HCT116 (cell line): ENCODE measurements around the gene KLHDC4. TPM values are rescaled to one million over a fixed set of nuclear protein-coding genes. Genes with fewer than 3 reads are reported as not detected.

Experiments used
- ATAC-seq: fragments of 200-7000 bp; cut with Tn5 transposase; 2 replicates; pipeline ENCODE4 v1.9.1; 2020; ENCODE audit warnings: mild to moderate bottlenecking, moderate library complexity
- BruUV-seq: library from RNA; stranded (reverse); fragments of 400-500 nt; replicated peaks from 2 replicates; lab custom pipeline; 2021; lab: Mats Ljungman, UMichigan
- CTCF ChIA-PET: fragments of 300-600 bp; sonication (Branson Sonifier 250); formaldehyde crosslinking; loops from one replicate; lab custom pipeline; 2021; ENCODE audit warnings: antibody characterized with exemption; lab: Charles Lee
- POLR2A ChIA-PET: fragments of 300-600, 350-600 bp; sonication (Branson Sonifier 250); formaldehyde crosslinking; loops from one replicate; lab custom pipeline; 2021; ENCODE audit warnings: antibody characterized with exemption; lab: Charles Lee
- RAD21 ChIA-PET, 2 experiments: fragments of 300-600 bp; sonication (Branson Sonifier 250); formaldehyde crosslinking; loops; one replicate each; lab custom pipeline; 2023; ENCODE audit warnings: low total read pairs in 2 of 2; ENCODE audit not compliant: uncharacterized antibody in 2 of 2, unreplicated experiment in 2 of 2, low non-redundant PET in 1 of 2; lab: Charles Lee
- DNase-seq: peaks from one replicate; pipeline ENCODE4 v3.0.0-alpha.2; 2010; ENCODE audit warnings: low read depth, low spot score
- H2AFZ ChIP-seq: fragments of 200-600 bp; shearing (Covaris generic), sonication (generic); 2 replicates; pipeline ENCODE4 v1.6.1; 2017; ENCODE audit warnings: low read depth, mixed run types, mixed read lengths, antibody characterized with exemption, low read length; ENCODE audit not compliant: poor library complexity, severe bottlenecking
- H3K27ac ChIP-seq: 2 replicates; pipeline ENCODE4 v1.5.1; 2012; ENCODE audit warnings: low read depth, low read length
- H3K27me3 ChIP-seq: fragments of 200-600 bp; sonication (generic); 2 replicates; pipeline ENCODE4 v1.6.1; 2016; ENCODE audit warnings: mixed run types, low read length, mixed read lengths; ENCODE audit not compliant: insufficient read depth
- H3K36me3 ChIP-seq, 2 experiments: fragments of 200-500 bp in 1 of 2; fragments of 200-600 bp in 1 of 2; sonication (Bioruptor generic) in 1 of 2; sonication (generic) in 1 of 2; 2 replicates each; pipeline versions ENCODE4 v1.5.1 to v1.6.1; 2014 to 2016; ENCODE audit warnings: low read length in 2 of 2, inconsistent platforms in 1 of 2, mixed read lengths in 1 of 2, mixed run types in 1 of 2; ENCODE audit not compliant: insufficient read depth in 2 of 2, control insufficient read depth in 1 of 2
- H3K4me1 ChIP-seq, 2 experiments: fragments of 200-600 bp in 1 of 2; sonication (generic) in 1 of 2; 2 replicates each; pipeline versions ENCODE4 v1.5.1 to v1.6.1; 2012 to 2017; ENCODE audit warnings: low read length in 2 of 2, inconsistent platforms in 1 of 2, mild to moderate bottlenecking in 1 of 2, mixed read lengths in 1 of 2, mixed run types in 1 of 2, moderate library complexity in 1 of 2; ENCODE audit not compliant: insufficient read depth in 2 of 2, control insufficient read depth in 1 of 2
- H3K4me2 ChIP-seq: fragments of 200-600 bp; sonication (generic); 2 replicates; pipeline ENCODE4 v1.6.1; 2017; ENCODE audit warnings: mixed run types, low read length, mixed read lengths
- H3K4me3 ChIP-seq, 2 experiments: fragments of 200-600 bp in 1 of 2; sonication (generic) in 1 of 2; replicated peaks in 1 of 2; 2 replicates each; pipeline ENCODE4 v1.5.1; 2011 to 2016; ENCODE audit warnings: low read length in 2 of 2, control low read depth in 1 of 2, low read depth in 1 of 2, mild to moderate bottlenecking in 1 of 2, mixed read lengths in 1 of 2, mixed run types in 1 of 2
- H3K79me2 ChIP-seq: fragments of 200-600 bp; sonication (generic); 2 replicates; pipeline ENCODE4 v1.6.1; 2017; ENCODE audit warnings: mild to moderate bottlenecking, mixed run types, low read length, moderate library complexity, mixed read lengths; ENCODE audit not compliant: insufficient read depth
- H3K9ac ChIP-seq: fragments of 200-600 bp; sonication (generic); 2 replicates; pipeline ENCODE4 v1.6.1; 2016; ENCODE audit warnings: low read length, mixed read lengths
- H3K9me2 ChIP-seq: fragments of 200-600 bp; sonication (generic), shearing (Covaris generic); 2 replicates; pipeline ENCODE4 v1.6.1; 2017; ENCODE audit warnings: mixed run types, mild to moderate bottlenecking, moderate library complexity; ENCODE audit not compliant: insufficient read depth
- H3K9me3 ChIP-seq, 2 experiments: fragments of 200-500 bp in 1 of 2; fragments of 200-600 bp in 1 of 2; sonication (Bioruptor generic) in 1 of 2; sonication (generic) in 1 of 2; 2 replicates each; pipeline ENCODE4 v1.6.1; 2014 to 2017; ENCODE audit warnings: low read length in 2 of 2, mixed read lengths in 2 of 2, inconsistent platforms in 1 of 2, low read depth in 1 of 2, mild to moderate bottlenecking in 1 of 2, mixed run types in 1 of 2, moderate library complexity in 1 of 2; ENCODE audit not compliant: control insufficient read depth in 1 of 2, insufficient read depth in 1 of 2
- H4K20me1 ChIP-seq: fragments of 200-600 bp; sonication (generic), shearing (Covaris generic); 2 replicates; pipeline ENCODE4 v1.6.1; 2017; ENCODE audit warnings: mixed run types, mild to moderate bottlenecking, moderate library complexity; ENCODE audit not compliant: insufficient read depth
- CBX3 ChIP-seq: IDR thresholded peaks from 2 replicates; pipeline ENCODE4 v1.6.1; 2012; ENCODE audit warnings: low read depth
- CEBPB ChIP-seq: IDR thresholded peaks from 2 replicates; pipeline ENCODE4 v1.6.1; 2012; ENCODE audit warnings: low read depth
- EZH2 ChIP-seq: fragments of 200-600 bp; sonication (generic); IDR thresholded peaks from 2 replicates; pipeline ENCODE4 v1.6.1; 2017; ENCODE audit warnings: antibody characterized with exemption, mixed run types
- EZH2phosphoT487 ChIP-seq: fragments of 200-600 bp; IDR thresholded peaks from 2 replicates; pipeline ENCODE4 v1.6.1; 2018; ENCODE audit warnings: antibody characterized with exemption, borderline replicate concordance
- FOSL1 ChIP-seq: IDR thresholded peaks from 2 replicates; pipeline ENCODE4 v1.6.1; 2012; ENCODE audit warnings: low read depth
- JUND ChIP-seq: IDR thresholded peaks from 2 replicates; pipeline ENCODE4 v1.6.1; 2012
- POLR2A ChIP-seq: IDR thresholded peaks from 2 replicates; pipeline ENCODE4 v1.7.0; 2011; ENCODE audit warnings: borderline replicate concordance; ENCODE audit not compliant: insufficient read depth, insufficient read length; ENCODE audit errors: extremely low read depth
- RAD21 ChIP-seq: IDR thresholded peaks from 2 replicates; pipeline ENCODE4 v1.6.1; 2012; ENCODE audit warnings: low read depth, mild to moderate bottlenecking
- SIN3A ChIP-seq: IDR thresholded peaks from 2 replicates; pipeline ENCODE4 v1.6.1; 2012; ENCODE audit warnings: low read depth
- SRF ChIP-seq: IDR thresholded peaks from 2 replicates; pipeline ENCODE4 v1.6.1; 2012; ENCODE audit warnings: low read depth
- YY1 ChIP-seq: IDR thresholded peaks from 2 replicates; pipeline ENCODE4 v1.6.1; 2011; ENCODE audit warnings: low read length, low read depth, moderate library complexity, mild to moderate bottlenecking; ENCODE audit not compliant: insufficient replicate concordance; ENCODE audit errors: extremely low read depth
- ZFX ChIP-seq: fragments of 450-650 bp; IDR thresholded peaks from 2 replicates; pipeline ENCODE4 v1.6.1; 2017
- ZNF274 ChIP-seq: fragments of 200-500 bp; sonication (Bioruptor generic); IDR thresholded peaks from 2 replicates; pipeline ENCODE4 v1.6.1; 2014; ENCODE audit warnings: mild to moderate bottlenecking, low read depth, low read length, inconsistent platforms
- intact Hi-C: fragments of 100-400 bp; cut with micrococcal nuclease; formaldehyde crosslinking; loops from 2 replicates; pipeline ENCODE4 v1.10.0; 2022
- total RNA-seq: library from RNA; stranded (reverse); gene quantifications from one replicate; pipeline ENCODE4 v1.2.1, GENCODE V29; 2021; ENCODE audit not compliant: unreplicated experiment
- TF ChIP-seq, protein P1 (sequence below): IDR thresholded peaks from 2 replicates; pipeline ENCODE4 v1.6.1; 2012
- TF ChIP-seq, protein P2 (sequence below): IDR thresholded peaks from 2 replicates; pipeline ENCODE4 v1.6.1; 2012
- TF ChIP-seq, protein P3 (sequence below): IDR thresholded peaks from 2 replicates; pipeline ENCODE4 v1.6.1; 2012; ENCODE audit warnings: low read depth
- TF ChIP-seq, protein P4 (sequence below): IDR thresholded peaks from 2 replicates; pipeline ENCODE4 v1.6.1; 2011; ENCODE audit warnings: mild to moderate bottlenecking, low read length, moderate library complexity; ENCODE audit not compliant: insufficient replicate concordance; ENCODE audit errors: extremely low read depth
- TF ChIP-seq, protein P5 (sequence below), 3 experiments: fragments of 200-600 bp in 1 of 3; sonication (generic) in 1 of 3; IDR thresholded peaks in 2 of 3; conservative IDR thresholded peaks in 1 of 3; 2 replicates each; pipeline ENCODE4 v1.5.1; 2012 to 2017; ENCODE audit warnings: low read depth in 2 of 3, low read length in 2 of 3, antibody characterized with exemption in 1 of 3, borderline replicate concordance in 1 of 3, control low read depth in 1 of 3, mild to moderate bottlenecking in 1 of 3, mixed read lengths in 1 of 3, mixed run types in 1 of 3, moderate library complexity in 1 of 3; ENCODE audit not compliant: insufficient read depth in 1 of 3

The KLHDC4 gene
- total RNA-seq, 1 experiment from 2014 or later = 107 TPM

DNA sequence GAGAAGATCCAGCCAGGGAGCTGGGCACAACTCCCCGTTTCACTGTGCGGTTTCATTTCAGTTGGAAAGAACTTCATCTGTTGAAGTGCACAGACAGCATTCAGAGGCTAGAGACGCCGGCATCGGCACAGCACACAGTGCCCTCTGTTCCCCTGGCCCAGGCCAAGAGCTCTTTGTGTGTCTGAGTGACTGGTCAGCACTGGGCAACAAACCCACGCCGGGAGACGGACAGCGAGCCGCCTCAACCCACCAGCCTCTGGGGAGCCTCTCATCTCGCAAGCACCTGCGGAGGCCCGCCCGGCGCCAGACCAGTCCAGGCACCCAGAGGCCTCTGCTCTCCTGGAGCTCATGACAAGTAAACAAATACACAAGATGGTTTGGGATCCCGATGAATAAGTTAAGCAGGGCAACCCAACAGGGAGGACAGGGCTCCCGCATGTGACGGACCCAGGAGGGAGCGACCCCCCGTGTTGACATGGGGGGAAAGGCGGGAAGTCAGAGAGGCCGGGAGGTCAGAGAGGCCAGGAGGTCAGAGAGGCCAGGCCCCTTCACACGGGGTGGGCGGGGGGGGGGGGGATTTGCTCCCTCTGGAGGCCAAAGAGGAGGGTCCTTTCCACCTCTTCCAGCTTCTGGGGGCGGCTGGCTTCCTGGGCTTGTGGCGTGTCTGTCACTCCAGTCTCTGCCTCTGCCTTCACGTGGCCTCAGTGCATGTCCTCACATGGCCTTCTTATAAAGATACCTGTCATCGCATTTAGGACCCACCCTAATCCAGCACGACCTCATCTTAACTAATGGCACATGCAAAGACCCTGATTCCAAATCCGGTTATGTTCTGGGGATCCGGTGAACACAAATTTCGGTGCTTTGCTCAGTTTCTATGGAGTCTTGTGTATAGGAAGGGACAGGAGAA is 25.8 kb upstream of the KLHDC4 start:
- no peak for ATAC-seq
- no peak overlapping the region for H3K4me2 ChIP-seq
- no peak overlapping the region for H3K4me3 ChIP-seq
- H3K27ac ChIP-seq = no peak overlapping the region
- no peak overlapping the region for H3K9ac ChIP-seq
- no peaks in the 10 kb centered on the region for H3K79me2 ChIP-seq
- ChIA-PET CTCF (interaction anchor here (0.6 to 2.7 kb wide), 5 partner anchors 13 to 80 kb away, joined by 3 to 18 read pairs (median 5); no protein-coding TSS in a partner anchor), RAD21 (no interaction called here), POLR2A (interaction anchor here (1.2 to 1.8 kb wide), 3 partner anchors 12 to 16 kb away, joined by 3 to 10 read pairs (median 5); no protein-coding TSS in a partner anchor)
- H3K4me1 ChIP-seq = peaks cover 4 to 16% of the 10 kb centered on the region in 2 experiments; a peak in 3 of 4 replicates
- intact Hi-C loops = no loop called here
- no peaks in the 10 kb centered on the region for H3K9me2 ChIP-seq
- no TSS peak for BruUV-seq
- no peaks in the 10 kb centered on the region for H3K9me3 ChIP-seq
- no peak for DNase-seq
- no peaks in the 10 kb centered on the region for H3K27me3 ChIP-seq
- no peak overlapping the region for H2AFZ ChIP-seq
- H3K36me3 ChIP-seq = no peaks in the 10 kb centered on the region
- H4K20me1 ChIP-seq = no peaks in the 10 kb centered on the region
- no peak for TF ChIP-seq CEBPB
- TF ChIP-seq, protein P1, sequence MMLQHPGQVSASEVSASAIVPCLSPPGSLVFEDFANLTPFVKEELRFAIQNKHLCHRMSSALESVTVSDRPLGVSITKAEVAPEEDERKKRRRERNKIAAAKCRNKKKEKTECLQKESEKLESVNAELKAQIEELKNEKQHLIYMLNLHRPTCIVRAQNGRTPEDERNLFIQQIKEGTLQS = no peak
- TF ChIP-seq, protein P2, sequence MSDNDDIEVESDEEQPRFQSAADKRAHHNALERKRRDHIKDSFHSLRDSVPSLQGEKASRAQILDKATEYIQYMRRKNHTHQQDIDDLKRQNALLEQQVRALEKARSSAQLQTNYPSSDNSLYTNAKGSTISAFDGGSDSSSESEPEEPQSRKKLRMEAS = no peak
- TF ChIP-seq YY1 = no peak
- TF ChIP-seq RAD21 = no peak
- TF ChIP-seq CBX3 = no peak
- no peak for TF ChIP-seq JUND
- TF ChIP-seq SRF = no peak
- TF ChIP-seq, protein P3, sequence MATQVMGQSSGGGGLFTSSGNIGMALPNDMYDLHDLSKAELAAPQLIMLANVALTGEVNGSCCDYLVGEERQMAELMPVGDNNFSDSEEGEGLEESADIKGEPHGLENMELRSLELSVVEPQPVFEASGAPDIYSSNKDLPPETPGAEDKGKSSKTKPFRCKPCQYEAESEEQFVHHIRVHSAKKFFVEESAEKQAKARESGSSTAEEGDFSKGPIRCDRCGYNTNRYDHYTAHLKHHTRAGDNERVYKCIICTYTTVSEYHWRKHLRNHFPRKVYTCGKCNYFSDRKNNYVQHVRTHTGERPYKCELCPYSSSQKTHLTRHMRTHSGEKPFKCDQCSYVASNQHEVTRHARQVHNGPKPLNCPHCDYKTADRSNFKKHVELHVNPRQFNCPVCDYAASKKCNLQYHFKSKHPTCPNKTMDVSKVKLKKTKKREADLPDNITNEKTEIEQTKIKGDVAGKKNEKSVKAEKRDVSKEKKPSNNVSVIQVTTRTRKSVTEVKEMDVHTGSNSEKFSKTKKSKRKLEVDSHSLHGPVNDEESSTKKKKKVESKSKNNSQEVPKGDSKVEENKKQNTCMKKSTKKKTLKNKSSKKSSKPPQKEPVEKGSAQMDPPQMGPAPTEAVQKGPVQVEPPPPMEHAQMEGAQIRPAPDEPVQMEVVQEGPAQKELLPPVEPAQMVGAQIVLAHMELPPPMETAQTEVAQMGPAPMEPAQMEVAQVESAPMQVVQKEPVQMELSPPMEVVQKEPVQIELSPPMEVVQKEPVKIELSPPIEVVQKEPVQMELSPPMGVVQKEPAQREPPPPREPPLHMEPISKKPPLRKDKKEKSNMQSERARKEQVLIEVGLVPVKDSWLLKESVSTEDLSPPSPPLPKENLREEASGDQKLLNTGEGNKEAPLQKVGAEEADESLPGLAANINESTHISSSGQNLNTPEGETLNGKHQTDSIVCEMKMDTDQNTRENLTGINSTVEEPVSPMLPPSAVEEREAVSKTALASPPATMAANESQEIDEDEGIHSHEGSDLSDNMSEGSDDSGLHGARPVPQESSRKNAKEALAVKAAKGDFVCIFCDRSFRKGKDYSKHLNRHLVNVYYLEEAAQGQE = no peak
- TF ChIP-seq POLR2A = no peak
- TF ChIP-seq EZH2phosphoT487 = no peak
- TF ChIP-seq, protein P4, sequence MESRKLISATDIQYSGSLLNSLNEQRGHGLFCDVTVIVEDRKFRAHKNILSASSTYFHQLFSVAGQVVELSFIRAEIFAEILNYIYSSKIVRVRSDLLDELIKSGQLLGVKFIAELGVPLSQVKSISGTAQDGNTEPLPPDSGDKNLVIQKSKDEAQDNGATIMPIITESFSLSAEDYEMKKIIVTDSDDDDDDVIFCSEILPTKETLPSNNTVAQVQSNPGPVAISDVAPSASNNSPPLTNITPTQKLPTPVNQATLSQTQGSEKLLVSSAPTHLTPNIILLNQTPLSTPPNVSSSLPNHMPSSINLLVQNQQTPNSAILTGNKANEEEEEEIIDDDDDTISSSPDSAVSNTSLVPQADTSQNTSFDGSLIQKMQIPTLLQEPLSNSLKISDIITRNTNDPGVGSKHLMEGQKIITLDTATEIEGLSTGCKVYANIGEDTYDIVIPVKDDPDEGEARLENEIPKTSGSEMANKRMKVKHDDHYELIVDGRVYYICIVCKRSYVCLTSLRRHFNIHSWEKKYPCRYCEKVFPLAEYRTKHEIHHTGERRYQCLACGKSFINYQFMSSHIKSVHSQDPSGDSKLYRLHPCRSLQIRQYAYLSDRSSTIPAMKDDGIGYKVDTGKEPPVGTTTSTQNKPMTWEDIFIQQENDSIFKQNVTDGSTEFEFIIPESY = no peak
- no peak for TF ChIP-seq ZNF274
- no peak for TF ChIP-seq ZFX
- TF ChIP-seq EZH2 = no peak
- TF ChIP-seq SIN3A = no peak
- TF ChIP-seq, protein P5, sequence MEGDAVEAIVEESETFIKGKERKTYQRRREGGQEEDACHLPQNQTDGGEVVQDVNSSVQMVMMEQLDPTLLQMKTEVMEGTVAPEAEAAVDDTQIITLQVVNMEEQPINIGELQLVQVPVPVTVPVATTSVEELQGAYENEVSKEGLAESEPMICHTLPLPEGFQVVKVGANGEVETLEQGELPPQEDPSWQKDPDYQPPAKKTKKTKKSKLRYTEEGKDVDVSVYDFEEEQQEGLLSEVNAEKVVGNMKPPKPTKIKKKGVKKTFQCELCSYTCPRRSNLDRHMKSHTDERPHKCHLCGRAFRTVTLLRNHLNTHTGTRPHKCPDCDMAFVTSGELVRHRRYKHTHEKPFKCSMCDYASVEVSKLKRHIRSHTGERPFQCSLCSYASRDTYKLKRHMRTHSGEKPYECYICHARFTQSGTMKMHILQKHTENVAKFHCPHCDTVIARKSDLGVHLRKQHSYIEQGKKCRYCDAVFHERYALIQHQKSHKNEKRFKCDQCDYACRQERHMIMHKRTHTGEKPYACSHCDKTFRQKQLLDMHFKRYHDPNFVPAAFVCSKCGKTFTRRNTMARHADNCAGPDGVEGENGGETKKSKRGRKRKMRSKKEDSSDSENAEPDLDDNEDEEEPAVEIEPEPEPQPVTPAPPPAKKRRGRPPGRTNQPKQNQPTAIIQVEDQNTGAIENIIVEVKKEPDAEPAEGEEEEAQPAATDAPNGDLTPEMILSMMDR (IDR thresholded peaks at IDR 0.05 in 2 of 3, conservative IDR thresholded peaks at IDR 0.05 in 1 of 3; ENCODE audit: borderline replicate concordance in 1 of 3, insufficient read depth in 1 of 3, low read depth in 2 of 3, low read length in 2 of 3) = no peak
- TF ChIP-seq FOSL1 = no peak
